ENCODE measurements around the gene ANTKMT.

GRCh38 chr16:672851-673250, 48.1 kb upstream of the ANTKMT start:
- TF ChIP-seq POLR2AphosphoS5 (IDR thresholded peaks at IDR 0.05; ENCODE audit: low read depth, low read length) = no peak
- no peak for TF ChIP-seq TAF1 (IDR thresholded peaks at IDR 0.05; ENCODE audit: borderline replicate concordance, insufficient read depth, low read length)
- no peak for TF ChIP-seq SIN3A (IDR thresholded peaks at IDR 0.05; ENCODE audit: borderline replicate concordance, insufficient read depth, low read length)
- no peak for TF ChIP-seq REST (IDR thresholded peaks at IDR 0.05; ENCODE audit: insufficient read depth in 1 of 2, low read depth in 2 of 2, low read length in 2 of 2)
